Measurements from ENCODE around the gene NDFIP2. TPM values are rescaled to one million over a fixed set of nuclear protein-coding genes. Genes with fewer than 3 reads are reported as not detected.

Gene NDFIP2
- polyA plus RNA-seq, 2 of the 4 experiments (the other 2 are of a cell fraction), result 23.2 to 39.9 TPM

DNA sequence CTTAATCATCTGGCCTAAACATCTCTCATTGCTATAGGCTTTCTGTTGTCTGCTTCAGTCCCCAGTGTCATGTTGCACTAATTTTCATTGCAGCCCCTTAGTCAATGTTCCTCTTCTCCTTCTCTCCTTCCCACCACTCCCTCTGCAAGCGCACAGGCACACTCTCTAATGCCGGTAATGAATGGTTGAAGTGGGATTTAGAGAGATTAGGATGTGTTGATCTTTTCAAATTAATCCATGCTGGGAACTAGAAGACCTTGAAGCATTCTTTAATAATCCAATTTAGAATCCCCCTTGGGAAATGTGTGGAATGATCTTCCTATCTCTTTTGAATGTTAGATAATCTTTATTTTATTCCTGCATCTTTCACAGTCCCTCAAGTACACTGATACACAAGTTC is 33.2 kb upstream of the NDFIP2 start:
- no peak for DNase-seq (ENCODE audit: low read depth in 1 of 2, low spot score in 1 of 2)
- no peak overlapping the region for H3K27ac ChIP-seq
- TF ChIP-seq, protein P1, sequence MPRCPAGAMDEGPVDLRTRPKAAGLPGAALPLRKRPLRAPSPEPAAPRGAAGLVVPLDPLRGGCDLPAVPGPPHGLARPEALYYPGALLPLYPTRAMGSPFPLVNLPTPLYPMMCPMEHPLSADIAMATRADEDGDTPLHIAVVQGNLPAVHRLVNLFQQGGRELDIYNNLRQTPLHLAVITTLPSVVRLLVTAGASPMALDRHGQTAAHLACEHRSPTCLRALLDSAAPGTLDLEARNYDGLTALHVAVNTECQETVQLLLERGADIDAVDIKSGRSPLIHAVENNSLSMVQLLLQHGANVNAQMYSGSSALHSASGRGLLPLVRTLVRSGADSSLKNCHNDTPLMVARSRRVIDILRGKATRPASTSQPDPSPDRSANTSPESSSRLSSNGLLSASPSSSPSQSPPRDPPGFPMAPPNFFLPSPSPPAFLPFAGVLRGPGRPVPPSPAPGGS (IDR thresholded peaks at IDR 0.05), result no peak
- TF ChIP-seq FOSB (CRISPR knock-in tag; IDR thresholded peaks at IDR 0.05) (no peak), ZC3H11A (IDR thresholded peaks at IDR 0.05) (no peak), SMC3 (IDR thresholded peaks at IDR 0.05) (no peak), ZNF302 (CRISPR knock-in tag; IDR thresholded peaks at IDR 0.05) (no peak), ZFP36 (IDR thresholded peaks at IDR 0.05; ENCODE audit: borderline replicate concordance, partially characterized antibody) (no peak), CBX8 (IDR thresholded peaks at IDR 0.05) (no peak), MAZ (IDR thresholded peaks at IDR 0.05; ENCODE audit: borderline replicate concordance, low read depth, low read length) (no peak), JUNB (IDR thresholded peaks at IDR 0.05) (no peak), NPAS2 (CRISPR knock-in tag; IDR thresholded peaks at IDR 0.05; ENCODE audit: borderline replicate concordance) (no peak), CBX2 (IDR thresholded peaks at IDR 0.05; ENCODE audit: borderline replicate concordance, low read depth) (no peak), GATA3 (IDR thresholded peaks at IDR 0.05; ENCODE audit: borderline replicate concordance) (no peak)
- TF ChIP-seq, protein P2, sequence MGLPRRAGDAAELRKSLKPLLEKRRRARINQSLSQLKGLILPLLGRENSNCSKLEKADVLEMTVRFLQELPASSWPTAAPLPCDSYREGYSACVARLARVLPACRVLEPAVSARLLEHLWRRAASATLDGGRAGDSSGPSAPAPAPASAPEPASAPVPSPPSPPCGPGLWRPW (IDR thresholded peaks at IDR 0.05), result no peak

GRCh38 chr13:79448413-79448812 is 32.5 kb upstream of the NDFIP2 start:
- 78% methylated on average over 1 of the region's 1 CpG for WGBS (ENCODE audit: missing lambda C conversion rate)
- TF ChIP-seq ZFP36 (IDR thresholded peaks at IDR 0.05; ENCODE audit: borderline replicate concordance, partially characterized antibody) (no peak), HOXA7 (CRISPR knock-in tag; IDR thresholded peaks at IDR 0.05) (no peak)
- H3K4me3 ChIP-seq, result no peak overlapping the region
- no peak overlapping the region for H3K27ac ChIP-seq
- H3K9me3 ChIP-seq, result no peaks in the 10 kb centered on the region
- ATAC-seq (no peak), DNase-seq (ENCODE audit: low read depth in 1 of 2, low spot score in 1 of 2) (no peak), FAIRE-seq (no peak)
- POLR2A ChIA-PET, result no interaction called here
- CTCF ChIA-PET, result no interaction called here
- H3K4me2 ChIP-seq, result no peak overlapping the region
- peaks cover 7% of the 10 kb centered on the region; the same call in 1 of the 3 replicates for H3K4me1 ChIP-seq

More for the DNA sequence above, 33.2 kb upstream of the NDFIP2 start:
- FAIRE-seq (no peak), ATAC-seq (no peak)
- POLR2A ChIA-PET, result no interaction called here
- Histone ChIP-seq H3K4me3 (no peak overlapping the region), H3K4me2 (no peak overlapping the region), H3K9me3 (no peaks in the 10 kb centered on the region), H3K4me1 (peaks cover 7% of the 10 kb centered on the region; the same call in 1 of the 3 replicates)
- WGBS (ENCODE audit: missing lambda C conversion rate), result 70% methylated on average over 2 of the region's 2 CpGs
- CTCF ChIA-PET, result no interaction called here

- no peak for FAIRE-seq
- POLR2A ChIA-PET, result no interaction called here
- TF ChIP-seq KDM1A (IDR thresholded peaks at IDR 0.05; ENCODE audit: low read depth), result no peak
- TF ChIP-seq PBX3 (IDR thresholded peaks at IDR 0.05), result no peak
- no peak for TF ChIP-seq ZC3H11A (IDR thresholded peaks at IDR 0.05)
- TF ChIP-seq HOXB13 (CRISPR knock-in tag; IDR thresholded peaks at IDR 0.05; ENCODE audit: low read depth), result no peak
- no peak for TF ChIP-seq ZFP36 (IDR thresholded peaks at IDR 0.05; ENCODE audit: borderline replicate concordance, partially characterized antibody)
- TF ChIP-seq, protein P3, sequence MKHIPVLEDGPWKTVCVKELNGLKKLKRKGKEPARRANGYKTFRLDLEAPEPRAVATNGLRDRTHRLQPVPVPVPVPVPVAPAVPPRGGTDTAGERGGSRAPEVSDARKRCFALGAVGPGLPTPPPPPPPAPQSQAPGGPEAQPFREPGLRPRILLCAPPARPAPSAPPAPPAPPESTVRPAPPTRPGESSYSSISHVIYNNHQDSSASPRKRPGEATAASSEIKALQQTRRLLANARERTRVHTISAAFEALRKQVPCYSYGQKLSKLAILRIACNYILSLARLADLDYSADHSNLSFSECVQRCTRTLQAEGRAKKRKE (CRISPR knock-in tag; IDR thresholded peaks at IDR 0.05; ENCODE audit: low read depth), result no peak
- TF ChIP-seq E2F6 (IDR thresholded peaks at IDR 0.05; ENCODE audit: borderline replicate concordance, low read depth), result no peak
- TF ChIP-seq HOXB5 (CRISPR knock-in tag; IDR thresholded peaks at IDR 0.05), result no peak
- no peak for TF ChIP-seq TP53 (CRISPR knock-in tag; IDR thresholded peaks at IDR 0.05)
- no peak for TF ChIP-seq RARB (CRISPR knock-in tag; IDR thresholded peaks at IDR 0.05)
- TF ChIP-seq ESRRA (IDR thresholded peaks at IDR 0.05; ENCODE audit: borderline replicate concordance, low read length), result no peak
- no peak for TF ChIP-seq HOXA7 (CRISPR knock-in tag; IDR thresholded peaks at IDR 0.05)
- TF ChIP-seq RAD21 (conservative IDR thresholded peaks at IDR 0.05 in 1 of 2, IDR thresholded peaks at IDR 0.05 in 1 of 2), result no peak
- TF ChIP-seq CBX8 (IDR thresholded peaks at IDR 0.05), result no peak
- WGBS (ENCODE audit: missing lambda C conversion rate), result 92% methylated on average over 4 of the region's 4 CpGs
- Histone ChIP-seq H3K4me3 (no peak overlapping the region), H3K4me2 (no peak overlapping the region), H3K27ac (no peak overlapping the region), H3K9me3 (no peaks in the 10 kb centered on the region), H3K4me1 (peaks cover 7% of the 10 kb centered on the region; the same call in 1 of the 3 replicates)
- no peak for DNase-seq (ENCODE audit: low read depth in 1 of 2, low spot score in 1 of 2)
- ATAC-seq, result no peak
- CTCF ChIA-PET, result interaction anchor here (1.0 kb wide), 1 partner anchor 90 kb away, joined by 3 read pairs; no protein-coding TSS in a partner anchor
Measured at GRCh38 chr13:79450110-79450509, 30.8 kb upstream of the NDFIP2 start.

Measured in A549 (cell line).